ENCODE data around the gene NUP133.
"Not testable (repeated sequence)": the region's sequence is repeated elsewhere in the genome, so short reads cannot be mapped to it uniquely, and the experiment has no call there.

The NUP133 gene

DNA sequence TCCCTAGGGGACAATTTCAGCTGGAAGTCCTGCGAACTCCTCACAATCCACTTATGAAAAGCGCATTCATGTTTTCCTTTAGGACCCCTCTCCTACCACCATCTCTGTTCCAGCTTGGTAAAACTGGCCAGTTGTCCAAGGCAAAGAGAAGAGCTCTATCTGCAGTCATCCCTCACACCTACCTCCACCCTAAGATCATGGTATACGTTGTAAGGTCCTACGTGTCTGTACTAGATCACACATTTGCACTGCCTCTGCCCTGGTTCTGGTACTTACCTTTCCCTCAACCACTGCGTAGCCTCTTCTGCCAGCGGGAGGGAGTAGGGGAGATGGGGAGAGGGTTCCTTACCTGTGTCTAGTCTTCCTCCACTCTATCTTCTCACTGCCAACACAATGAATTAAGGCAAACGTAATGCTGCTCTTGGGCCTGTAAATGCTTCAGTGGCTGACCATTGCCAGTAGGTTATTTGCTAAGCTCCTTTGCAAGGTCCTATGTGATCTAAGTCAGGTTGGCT is 739 bp upstream of the NUP133 start:
- DNase-seq (ENCODE audit: low spot score): peak; percentile 21

DNA sequence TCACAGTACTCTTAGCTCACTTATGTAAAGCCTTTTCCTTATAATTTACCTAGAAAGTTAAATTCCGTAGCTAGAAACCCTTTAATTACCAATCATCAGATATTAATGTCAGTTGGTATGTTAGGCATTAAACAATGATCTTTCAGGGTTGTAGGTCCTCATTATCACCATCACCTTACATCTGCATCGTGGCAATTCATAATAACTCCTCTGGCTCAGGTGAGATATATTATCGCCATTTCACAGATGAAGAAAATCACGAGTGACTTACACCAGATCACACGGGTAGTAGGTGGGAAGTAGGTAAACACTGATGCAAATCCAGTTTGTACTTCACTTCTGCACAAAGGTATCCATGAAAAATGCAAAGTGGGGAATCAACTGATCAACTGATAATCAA is 639 bp downstream of the NUP133 start:
- no peak for DNase-seq (ENCODE audit: low spot score)

- no peak for DNase-seq (ENCODE audit: low spot score)
Observed at GRCh38 chr1:229506633-229507032, 1.5 kb downstream of the NUP133 start.

DNA sequence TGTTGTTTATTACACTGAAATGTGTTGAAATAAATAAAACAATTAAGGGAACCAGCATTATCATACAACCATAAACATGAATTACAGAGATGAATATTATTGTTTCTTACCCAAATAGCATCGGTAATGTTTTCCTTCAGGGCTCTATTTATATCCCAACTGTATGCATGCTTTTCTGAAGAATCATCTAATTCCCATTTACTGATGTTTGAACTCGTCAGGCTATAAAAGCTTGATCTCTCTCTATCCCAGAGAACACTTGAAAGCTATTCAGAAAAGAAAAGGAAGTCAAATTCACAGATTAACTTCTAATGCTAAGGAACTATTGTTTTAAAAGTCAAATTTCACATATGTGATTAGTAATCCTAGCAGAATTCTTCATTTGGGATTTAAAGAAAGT is 12.4 kb downstream of the NUP133 start:
- no peak for DNase-seq (ENCODE audit: low spot score)

- DNase-seq (ENCODE audit: low spot score): no peak
Observed at GRCh38 chr1:229487181-229487580, 21.0 kb downstream of the NUP133 start.

GRCh38 chr1:229485318-229485717 is 22.8 kb downstream of the NUP133 start:
- no peak for DNase-seq (ENCODE audit: low spot score)

DNA sequence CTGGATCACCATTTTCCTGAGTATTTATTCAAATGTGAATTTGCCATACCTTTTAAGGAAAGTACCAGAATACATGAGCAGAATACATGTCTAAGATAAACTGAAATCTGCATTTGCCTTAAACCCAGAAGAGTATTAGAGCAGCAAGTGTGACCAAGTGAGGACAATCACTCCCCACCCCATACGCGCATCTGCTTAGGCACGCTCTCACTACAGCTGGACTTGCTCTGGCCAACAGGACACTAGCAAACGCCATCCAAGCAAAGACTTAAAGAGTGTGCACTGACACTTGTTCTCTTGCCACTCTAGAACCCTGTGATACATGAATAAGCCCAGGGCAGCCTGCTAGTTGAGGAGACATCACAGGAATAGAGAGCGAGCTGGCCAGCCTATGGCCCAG is 25.6 kb downstream of the NUP133 start:
- DNase-seq (ENCODE audit: low spot score): no peak

DNA sequence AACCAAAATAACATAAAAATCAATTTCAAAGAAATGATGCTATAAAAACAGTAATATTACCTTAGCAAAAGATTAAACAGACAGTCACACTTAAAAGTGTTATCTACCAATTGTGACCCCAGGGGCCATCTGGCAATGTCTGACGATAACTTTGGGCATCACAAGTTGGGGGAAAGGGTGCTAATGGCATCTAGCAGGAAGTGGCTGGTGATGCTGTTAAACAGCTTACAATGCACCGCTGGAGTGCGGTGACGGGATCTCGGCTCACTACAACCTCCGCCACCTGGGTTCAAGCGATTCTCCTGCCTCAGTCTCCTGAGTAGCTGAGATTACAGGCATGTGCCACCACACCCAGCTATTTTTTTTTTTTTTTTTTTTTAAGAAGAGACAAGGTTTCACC is 27.6 kb downstream of the NUP133 start:
- no peak for DNase-seq (ENCODE audit: low spot score)

DNA sequence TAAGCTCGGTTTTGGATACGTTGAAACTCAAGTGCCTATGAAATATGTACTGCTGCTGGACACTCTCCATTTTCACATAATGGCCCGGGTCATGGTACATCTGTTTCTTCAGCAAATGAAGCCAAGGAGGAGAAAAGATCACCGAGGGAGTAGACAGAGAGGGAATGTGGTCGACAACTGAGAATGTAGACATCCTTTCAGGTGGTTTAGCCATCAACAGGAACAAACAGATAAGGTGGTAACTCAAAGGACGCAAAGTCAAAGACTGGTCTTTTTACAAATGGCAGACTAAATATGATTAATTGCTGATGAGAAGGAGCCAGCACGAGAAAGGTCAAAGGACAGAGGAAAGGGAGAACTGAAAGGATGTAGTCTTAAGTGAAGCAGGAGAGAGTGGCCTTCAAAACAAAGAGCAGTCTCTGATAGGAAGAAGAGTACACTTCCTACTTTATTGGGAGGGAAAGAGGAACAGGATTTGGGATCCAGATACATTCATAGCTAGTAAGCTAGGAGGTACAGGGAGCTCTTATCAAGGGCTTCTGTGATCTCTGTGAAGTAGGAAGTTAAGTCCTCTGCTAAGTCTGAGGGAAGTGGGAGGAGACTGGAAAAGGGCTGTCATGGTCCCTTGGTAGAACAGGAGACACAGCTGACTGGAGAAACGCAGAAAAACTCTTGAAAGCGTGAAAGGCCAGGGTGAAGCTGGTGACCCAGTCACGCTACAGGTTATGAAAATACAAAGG is 28.3 kb downstream of the NUP133 start:
- no peak for DNase-seq (ENCODE audit: low spot score)

GRCh38 chr1:229478852-229479251 is 29.3 kb downstream of the NUP133 start:
- DNase-seq (ENCODE audit: low spot score): no peak

GRCh38 chr1:229475859-229476258 is 32.3 kb downstream of the NUP133 start:
- not testable (repeated sequence) for DNase-seq (ENCODE audit: low spot score)

DNA sequence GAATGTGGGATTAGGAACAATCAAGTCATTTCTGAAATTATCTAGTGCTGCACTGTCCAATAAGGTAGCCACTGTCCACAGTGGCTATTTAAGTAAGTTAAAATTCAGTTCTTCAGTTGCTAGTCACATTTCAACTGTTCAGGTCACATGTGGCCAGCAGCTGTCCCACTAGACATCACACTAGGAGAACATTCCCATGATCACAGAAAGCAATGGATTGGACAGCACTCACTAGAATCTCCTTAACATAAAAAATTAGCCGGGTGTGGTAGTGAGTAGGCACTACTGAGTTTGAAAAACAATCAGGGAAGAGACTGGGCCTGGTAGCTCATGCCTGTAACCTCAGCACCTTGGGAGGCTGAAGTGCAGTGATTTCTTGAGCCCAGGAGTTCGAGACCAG is 33.6 kb downstream of the NUP133 start:
- DNase-seq (ENCODE audit: low spot score): no peak

- no peak for DNase-seq (ENCODE audit: low spot score)
Observed at GRCh38 chr1:229471175-229471574, 37.0 kb downstream of the NUP133 start.

DNA sequence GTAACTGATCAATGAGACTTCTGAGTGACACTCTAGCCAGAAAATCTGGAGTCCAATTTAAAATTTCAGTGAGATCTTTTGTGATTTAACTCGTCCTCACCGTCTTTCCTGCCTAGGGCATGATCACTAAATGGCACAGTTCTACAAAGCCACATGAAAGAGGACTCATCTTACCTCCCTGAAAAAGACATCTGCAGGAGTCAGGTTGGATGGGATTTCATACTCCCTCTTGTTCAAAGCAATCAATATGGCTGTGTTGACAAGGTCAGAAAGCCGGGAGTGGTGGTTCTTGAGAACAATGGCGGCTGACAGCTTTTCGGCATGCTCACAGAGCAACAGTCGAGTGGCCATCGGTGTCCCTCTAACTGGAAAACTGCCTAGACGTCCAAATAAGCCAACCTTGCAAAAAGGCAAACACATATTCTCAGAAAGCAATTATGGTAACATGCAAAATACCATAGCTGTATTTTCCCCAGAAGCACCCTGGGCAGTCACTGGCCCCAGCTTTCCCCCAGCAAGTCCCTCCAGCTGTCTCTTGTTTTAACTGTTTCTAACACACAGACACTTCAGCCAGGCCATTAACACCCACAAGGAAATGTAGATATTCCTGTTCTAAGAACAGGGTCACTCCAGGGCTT is 37.6 kb downstream of the NUP133 start:
- DNase-seq (ENCODE audit: low spot score): no peak

DNA sequence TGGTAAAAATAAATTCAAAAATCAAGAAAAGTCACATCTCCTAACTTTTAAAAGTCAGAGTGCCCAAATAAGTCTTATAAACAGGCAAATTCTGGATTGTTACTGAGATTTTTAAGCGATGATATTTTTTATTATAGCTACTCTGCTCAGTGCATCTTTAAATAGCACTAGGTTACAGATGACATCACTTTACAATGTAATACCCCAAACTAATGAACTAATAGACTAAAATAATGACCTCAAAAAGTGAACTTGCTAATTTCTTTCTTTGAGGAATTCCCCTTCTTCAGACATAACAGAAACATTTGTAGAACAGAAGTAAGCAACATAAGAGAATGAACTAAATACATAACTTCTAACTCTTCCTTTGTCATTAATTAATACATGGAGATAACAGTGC is 41.3 kb downstream of the NUP133 start:
- no peak for DNase-seq (ENCODE audit: low spot score)

DNA sequence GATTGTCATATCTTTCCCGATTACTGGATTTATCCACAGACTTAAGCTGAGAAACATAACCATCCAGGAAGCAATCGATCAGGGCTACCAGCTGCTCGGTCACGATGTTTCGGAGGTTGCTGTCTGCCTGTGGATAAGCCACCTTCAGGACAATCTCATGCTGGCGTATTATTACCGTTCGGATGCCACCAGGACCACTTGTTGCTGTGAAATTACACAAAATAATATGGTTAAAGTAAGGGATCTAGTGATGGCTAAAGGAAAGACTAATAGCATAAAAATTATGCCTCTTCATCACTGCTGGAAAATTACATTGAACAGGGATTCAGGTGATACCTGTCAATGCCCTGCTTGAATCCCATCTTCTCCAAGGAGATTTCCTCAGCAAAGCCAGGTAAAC is 43.5 kb downstream of the NUP133 start:
- no peak for DNase-seq (ENCODE audit: low spot score)

DNA sequence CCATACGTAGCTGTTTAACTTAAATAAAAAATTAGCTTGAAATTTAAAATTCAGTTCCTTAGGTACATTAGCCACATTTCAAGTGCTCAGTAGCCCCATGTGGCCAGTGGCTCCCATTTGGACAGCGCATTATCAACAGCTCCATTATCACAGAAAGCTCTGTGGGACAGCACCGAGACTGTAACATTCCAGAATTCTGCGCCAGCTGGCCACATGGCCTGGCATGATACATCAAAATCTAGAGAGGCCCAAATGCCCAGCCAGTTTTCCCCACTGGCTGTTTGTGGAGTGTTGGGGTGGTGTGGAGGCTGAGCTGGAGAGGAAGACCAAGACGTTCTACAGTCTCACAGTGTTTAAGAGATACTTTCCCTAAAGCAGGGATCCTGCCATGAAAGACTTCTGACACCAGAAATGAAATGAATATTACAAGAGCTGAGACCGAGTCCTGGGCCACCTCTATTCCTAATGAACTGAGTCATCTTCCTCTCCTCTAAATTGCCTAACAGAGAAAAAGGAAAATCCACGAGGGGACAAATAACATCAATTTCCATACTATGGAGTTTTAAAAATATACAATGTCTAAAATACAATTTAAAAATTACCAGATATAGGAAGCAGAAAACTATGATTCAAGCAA is 47.0 kb downstream of the NUP133 start:
- no peak for DNase-seq (ENCODE audit: low spot score)

DNA sequence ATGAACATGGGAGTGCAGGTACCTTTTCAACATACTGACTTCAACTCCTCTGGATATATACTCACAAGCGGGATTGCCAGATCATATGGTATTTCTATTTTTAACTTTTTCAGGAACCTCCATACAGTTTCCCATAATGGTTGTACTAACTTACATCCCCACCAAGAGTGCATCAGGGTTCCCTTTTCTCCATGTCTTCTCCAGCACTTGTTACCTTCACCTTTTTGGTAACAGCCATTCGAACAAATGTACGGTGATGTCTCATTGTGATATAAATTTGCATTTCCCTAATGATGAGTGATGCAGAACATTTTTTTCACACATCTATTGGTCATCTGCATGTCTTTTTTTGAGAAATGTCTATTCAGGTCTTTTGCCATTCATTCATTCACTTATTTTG is 48.3 kb downstream of the NUP133 start:
- no peak for DNase-seq (ENCODE audit: low spot score)

GRCh38 chr1:229457436-229457835 is 50.7 kb downstream of the NUP133 start:
- DNase-seq (ENCODE audit: low spot score): no peak

GRCh38 chr1:229456016-229456415 is 52.1 kb downstream of the NUP133 start:
- DNase-seq (ENCODE audit: low spot score): no peak

DNA sequence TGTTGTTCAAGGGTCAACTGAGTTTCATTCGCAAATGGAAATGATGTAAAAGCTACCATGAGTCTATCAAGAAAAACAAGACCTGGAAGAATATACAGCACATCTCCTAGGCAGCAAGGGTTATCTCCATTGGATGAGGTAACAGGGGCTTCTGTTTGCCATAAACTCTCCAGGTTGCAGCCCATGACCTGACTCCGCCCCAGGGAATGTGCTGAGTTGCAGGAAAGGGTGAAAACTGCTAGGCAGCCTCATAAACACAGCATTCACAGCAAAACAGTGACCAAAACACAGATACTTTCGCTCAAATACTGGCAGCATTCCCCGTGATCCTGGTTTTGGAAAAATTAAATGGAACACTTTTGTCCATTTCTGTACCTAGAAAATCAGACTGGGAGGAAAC is 54.1 kb downstream of the NUP133 start:
- DNase-seq (ENCODE audit: low spot score): no peak

DNA sequence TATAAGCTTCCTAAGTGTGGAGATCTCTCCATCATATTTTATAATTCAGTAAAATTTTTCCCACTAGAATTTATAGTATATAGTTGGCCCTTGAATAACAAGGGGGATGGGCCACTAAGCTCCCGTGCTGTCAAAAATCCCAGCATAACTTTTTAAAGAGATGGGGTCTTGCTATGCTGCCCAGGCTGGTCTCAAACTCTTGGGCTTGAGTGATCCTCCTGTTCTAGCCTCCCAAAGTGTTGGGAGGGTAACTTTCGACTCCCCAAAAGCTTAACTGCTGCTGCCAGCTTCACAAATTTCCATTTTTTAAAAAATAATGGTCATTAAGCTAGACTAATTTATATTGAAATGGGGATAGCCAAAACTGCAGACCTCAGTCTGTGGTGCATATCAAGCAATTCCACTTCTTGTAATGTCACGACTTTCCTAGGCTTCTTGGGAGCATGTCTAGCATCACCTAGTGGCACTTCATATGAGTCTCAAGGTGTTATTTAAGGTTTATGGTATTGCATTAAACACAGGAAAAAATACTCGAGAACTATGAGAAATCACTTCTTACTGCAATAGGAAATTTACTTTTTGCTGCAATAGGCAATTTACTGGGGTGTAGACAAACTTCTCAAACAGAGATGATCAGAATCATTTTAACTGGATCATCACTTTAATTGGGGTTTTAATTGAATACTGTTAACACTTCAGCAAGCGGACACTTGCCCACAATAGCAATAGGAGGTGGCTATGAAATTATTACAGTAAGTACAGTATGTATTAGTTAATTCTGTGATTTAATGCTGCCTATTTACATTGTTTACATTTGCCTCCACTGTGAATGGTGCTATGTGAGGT is 55.0 kb downstream of the NUP133 start:
- DNase-seq (ENCODE audit: low spot score): no peak

All from AG08395 (cell line).